Neural progenitor cell (in vitro differentiated cells): ENCODE data around the gene MED10. TPM values are rescaled to one million over a fixed set of nuclear protein-coding genes. Genes with fewer than 3 reads are reported as not detected.
A peak's percentile ranks its signal among the peaks of the same experiment; 100 is the strongest.
"Not testable (repeated sequence)": the region's sequence is repeated elsewhere in the genome, so short reads cannot be mapped to it uniquely, and the experiment has no call there.

ENCODE experiments used
- DNase-seq: peaks from one replicate; pipeline ENCODE4 v3.0.0-alpha.2; 2016; ENCODE audit warnings: low spot score
- H2AFZ ChIP-seq: fragments of 200-600 bp; sonication (generic); replicated peaks from 2 replicates; pipeline ENCODE4 v1.6.1; 2016; ENCODE audit warnings: antibody characterized with exemption
- H3F3A ChIP-seq: fragments of 200-600 bp; sonication (generic); 2 replicates; pipeline ENCODE4 v1.6.1; 2016; ENCODE audit warnings: antibody characterized with exemption, low read depth
- H3K27ac ChIP-seq: fragments of 200-600 bp; sonication (generic); 2 replicates; pipeline ENCODE4 v1.5.1; 2016; ENCODE audit warnings: mild to moderate bottlenecking
- H3K27me3 ChIP-seq: fragments of 200-600 bp; sonication (generic); 2 replicates; pipeline ENCODE4 v1.6.1; 2016; ENCODE audit warnings: mild to moderate bottlenecking, moderate library complexity
- H3K36me3 ChIP-seq: fragments of 200-600 bp; sonication (generic); 2 replicates; pipeline ENCODE4 v1.5.1; 2016
- H3K4me1 ChIP-seq: fragments of 200-600 bp; sonication (generic); 2 replicates; pipeline ENCODE4 v1.6.1; 2016; ENCODE audit warnings: mixed run types
- H3K4me2 ChIP-seq: fragments of 200-600 bp; sonication (generic); 2 replicates; pipeline ENCODE4 v1.6.1; 2016
- H3K4me3 ChIP-seq: fragments of 200-600 bp; sonication (generic); 2 replicates; pipeline ENCODE4 v1.5.1; 2016
- H3K79me2 ChIP-seq: fragments of 200-600 bp; sonication (generic); 2 replicates; pipeline ENCODE4 v1.6.1; 2016; ENCODE audit warnings: low read depth
- H3K9ac ChIP-seq: fragments of 200-600 bp; sonication (generic); 2 replicates; pipeline ENCODE4 v1.6.1; 2016
- H3K9me3 ChIP-seq: fragments of 200-600 bp; sonication (generic); 2 replicates; pipeline ENCODE4 v1.5.1; 2016; ENCODE audit warnings: low read depth
- H4K20me1 ChIP-seq: fragments of 200-600 bp; sonication (generic); 2 replicates; pipeline ENCODE4 v1.6.1; 2016; ENCODE audit warnings: low read depth
- H3K27ac Mint-ChIP-seq: 3 replicates; pipeline ENCODE4 v1.8.0; 2021; ENCODE audit warnings: mixed read lengths
- H3K27me3 Mint-ChIP-seq: 2 replicates; pipeline ENCODE4 v1.8.0; 2022; ENCODE audit warnings: low read depth, mild to moderate bottlenecking, inconsistent platforms, moderate library complexity, mixed read lengths; ENCODE audit not compliant: insufficient read depth
- H3K36me3 Mint-ChIP-seq: 3 replicates; pipeline ENCODE4 v1.8.0; 2021; ENCODE audit warnings: mixed read lengths
- H3K4me1 Mint-ChIP-seq: 3 replicates; pipeline ENCODE4 v1.8.0; 2021; ENCODE audit warnings: mixed read lengths
- H3K4me3 Mint-ChIP-seq: 3 replicates; pipeline ENCODE4 v1.8.0; 2021; ENCODE audit warnings: mild to moderate bottlenecking, moderate library complexity, mixed read lengths
- H3K9me3 Mint-ChIP-seq: 3 replicates; pipeline ENCODE4 v1.8.0; 2020; ENCODE audit warnings: mixed read lengths
- EZH2 ChIP-seq: fragments of 200-600 bp; sonication (generic); IDR thresholded peaks from 2 replicates; pipeline ENCODE4 v1.6.1; 2017; ENCODE audit warnings: antibody characterized with exemption, mild to moderate bottlenecking, moderate library complexity
- EZH2phosphoT487 ChIP-seq: fragments of 200-600 bp; sonication (generic); IDR thresholded peaks from 2 replicates; pipeline ENCODE4 v1.6.1; 2017; ENCODE audit warnings: antibody characterized with exemption
- total RNA-seq: library from RNA; depleted of rRNA; stranded (reverse); fragments of >200 nt; gene quantifications from 2 replicates; pipeline ENCODE4 v1.2.3, GENCODE V29; 2015; ENCODE audit warnings: low replicate concordance
- TF ChIP-seq, protein P1 (sequence below): fragments of 200-600 bp; sonication (generic); IDR thresholded peaks from 2 replicates; pipeline ENCODE4 v1.5.1; 2017; ENCODE audit warnings: antibody characterized with exemption, mild to moderate bottlenecking

The MED10 gene
- total RNA-seq, 1 donor from 2014 or later: 23.5 TPM

DNA sequence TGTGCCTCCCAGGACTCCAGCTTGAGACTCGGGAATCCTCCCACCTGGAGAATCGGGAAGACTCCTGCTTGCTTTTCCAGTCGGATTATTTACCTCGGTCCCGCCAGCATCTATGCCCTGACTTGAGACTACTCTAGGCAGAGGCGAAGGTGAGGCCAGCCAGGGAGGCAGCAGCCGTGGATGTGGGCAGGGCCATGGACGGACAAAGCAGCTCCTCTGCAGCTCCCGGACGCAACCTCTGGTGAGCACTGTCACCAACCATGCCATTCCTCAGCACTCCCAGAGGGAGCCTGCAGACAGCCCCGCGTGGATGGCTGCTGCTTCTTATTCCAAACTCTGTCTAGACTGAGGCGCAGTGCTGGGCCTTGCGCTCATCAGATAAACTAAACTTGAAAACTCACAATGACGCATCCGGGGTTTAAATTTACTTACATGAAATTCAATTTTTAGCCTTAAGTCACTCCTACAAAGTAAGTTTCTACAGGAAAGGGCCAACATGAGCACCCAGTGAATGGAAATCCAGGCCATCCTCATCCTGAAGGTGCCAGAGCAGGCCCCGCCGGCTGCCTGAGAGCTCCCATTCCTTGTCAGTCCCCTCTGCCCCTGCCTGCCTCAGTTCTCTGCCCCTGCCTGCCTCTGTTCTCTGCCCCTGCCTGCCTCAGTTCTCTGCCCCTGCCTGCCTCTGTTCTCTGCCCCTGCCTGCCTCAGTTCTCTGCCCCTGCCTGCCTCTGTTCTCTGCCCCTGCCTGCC is 17.8 kb downstream of the MED10 start:
- no peak overlapping the region for H3K4me3 ChIP-seq
- no peaks in the 10 kb centered on the region for H3K9me3 Mint-ChIP-seq
- peak overlapping the region; percentile 79 for H2AFZ ChIP-seq
- H3K27ac Mint-ChIP-seq: no peak overlapping the region
- no peak overlapping the region for H3K4me2 ChIP-seq
- H4K20me1 ChIP-seq: no peaks in the 10 kb centered on the region
- no peak for DNase-seq
- no peaks in the 10 kb centered on the region for H3K79me2 ChIP-seq
- H3F3A ChIP-seq: no peaks in the 10 kb centered on the region
- H3K4me1 ChIP-seq: no peaks in the 10 kb centered on the region
- no peak overlapping the region for H3K4me3 Mint-ChIP-seq
- H3K9me3 ChIP-seq: no peaks in the 10 kb centered on the region
- H3K27me3 ChIP-seq: no peaks in the 10 kb centered on the region
- H3K4me1 Mint-ChIP-seq: peaks cover 3% of the 10 kb centered on the region
- H3K9ac ChIP-seq: no peak overlapping the region
- H3K27me3 Mint-ChIP-seq: peaks cover 8% of the 10 kb centered on the region
- TF ChIP-seq EZH2phosphoT487 (no peak), EZH2 (no peak)
- TF ChIP-seq, protein P1, sequence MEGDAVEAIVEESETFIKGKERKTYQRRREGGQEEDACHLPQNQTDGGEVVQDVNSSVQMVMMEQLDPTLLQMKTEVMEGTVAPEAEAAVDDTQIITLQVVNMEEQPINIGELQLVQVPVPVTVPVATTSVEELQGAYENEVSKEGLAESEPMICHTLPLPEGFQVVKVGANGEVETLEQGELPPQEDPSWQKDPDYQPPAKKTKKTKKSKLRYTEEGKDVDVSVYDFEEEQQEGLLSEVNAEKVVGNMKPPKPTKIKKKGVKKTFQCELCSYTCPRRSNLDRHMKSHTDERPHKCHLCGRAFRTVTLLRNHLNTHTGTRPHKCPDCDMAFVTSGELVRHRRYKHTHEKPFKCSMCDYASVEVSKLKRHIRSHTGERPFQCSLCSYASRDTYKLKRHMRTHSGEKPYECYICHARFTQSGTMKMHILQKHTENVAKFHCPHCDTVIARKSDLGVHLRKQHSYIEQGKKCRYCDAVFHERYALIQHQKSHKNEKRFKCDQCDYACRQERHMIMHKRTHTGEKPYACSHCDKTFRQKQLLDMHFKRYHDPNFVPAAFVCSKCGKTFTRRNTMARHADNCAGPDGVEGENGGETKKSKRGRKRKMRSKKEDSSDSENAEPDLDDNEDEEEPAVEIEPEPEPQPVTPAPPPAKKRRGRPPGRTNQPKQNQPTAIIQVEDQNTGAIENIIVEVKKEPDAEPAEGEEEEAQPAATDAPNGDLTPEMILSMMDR: no peak
- H3K27ac ChIP-seq: no peak overlapping the region
- H3K36me3 Mint-ChIP-seq: no peaks in the 10 kb centered on the region
- no peaks in the 10 kb centered on the region for H3K36me3 ChIP-seq

DNA sequence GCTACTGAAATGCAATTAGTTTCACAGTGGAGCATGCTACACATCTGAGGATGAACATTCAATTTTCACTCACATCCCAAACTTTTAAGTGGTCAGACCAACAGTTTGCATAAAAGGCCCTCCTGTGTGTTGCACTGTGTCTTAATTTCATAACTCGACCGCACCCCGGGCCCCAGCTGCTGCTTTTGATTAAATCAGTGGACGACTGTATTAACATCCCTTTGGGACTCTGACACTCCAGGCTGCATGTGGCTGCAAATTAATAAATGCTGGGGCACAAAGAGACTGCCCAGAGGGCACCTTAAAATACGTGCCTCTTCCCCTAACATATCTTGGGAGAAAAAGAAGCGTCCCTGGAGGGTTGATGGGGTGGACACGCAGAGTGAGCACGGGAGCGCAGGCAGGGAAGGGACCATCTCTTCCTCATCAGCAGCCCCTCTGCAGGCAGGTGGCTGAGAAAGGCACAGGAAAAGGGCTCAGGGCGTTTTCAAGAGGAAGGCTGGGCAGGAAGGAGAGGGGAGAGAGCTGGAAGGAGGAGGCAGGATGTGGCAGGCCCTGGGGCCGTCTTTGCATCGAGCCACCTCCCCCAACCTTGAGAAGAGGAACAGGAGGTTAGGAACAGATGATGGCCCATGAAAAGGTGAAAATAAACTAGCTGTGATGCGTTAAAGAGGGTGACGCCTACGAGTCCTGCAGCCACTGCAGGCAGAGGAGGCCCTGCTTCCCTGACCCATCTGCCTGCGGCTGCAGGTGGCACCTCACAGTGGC is 18.6 kb downstream of the MED10 start:
- no peaks in the 10 kb centered on the region for H3K9me3 ChIP-seq
- Mint-ChIP-seq H3K9me3 (no peaks in the 10 kb centered on the region), H3K4me3 (no peak overlapping the region), H3K27ac (no peak overlapping the region), H3K4me1 (peaks cover 3% of the 10 kb centered on the region), H3K36me3 (no peaks in the 10 kb centered on the region), H3K27me3 (peaks cover 5% of the 10 kb centered on the region)
- no peaks in the 10 kb centered on the region for H3K36me3 ChIP-seq
- DNase-seq: no peak
- no peak overlapping the region for H3K9ac ChIP-seq
- no peak for TF ChIP-seq EZH2phosphoT487
- H3F3A ChIP-seq: no peaks in the 10 kb centered on the region
- no peaks in the 10 kb centered on the region for H4K20me1 ChIP-seq
- H3K79me2 ChIP-seq: no peaks in the 10 kb centered on the region
- no peaks in the 10 kb centered on the region for H3K4me1 ChIP-seq
- H3K4me3 ChIP-seq: no peak overlapping the region
- no peak overlapping the region for H3K27ac ChIP-seq
- H2AFZ ChIP-seq: peak overlapping the region; percentile 79
- no peak overlapping the region for H3K4me2 ChIP-seq
- H3K27me3 ChIP-seq: no peaks in the 10 kb centered on the region

DNA sequence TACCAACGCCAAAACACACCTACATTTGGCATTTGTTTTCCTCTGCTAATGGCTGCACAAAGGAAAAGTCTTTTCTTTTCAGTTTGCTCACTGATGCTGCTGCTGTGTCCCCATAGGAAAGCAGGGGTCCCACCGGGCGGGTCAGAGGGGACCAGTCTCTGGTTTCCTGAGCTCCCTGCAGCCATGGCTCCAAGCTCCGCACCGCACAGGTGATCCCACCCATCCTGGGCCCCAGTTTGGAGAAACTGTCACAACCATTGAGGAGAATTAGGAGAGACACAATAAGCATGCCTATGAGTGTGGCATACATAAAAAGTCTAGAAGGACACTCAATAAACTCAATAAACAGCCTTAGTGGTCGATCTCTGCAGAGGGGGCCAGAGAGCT is 19.9 kb downstream of the MED10 start:
- no peak overlapping the region for H3K27ac ChIP-seq
- H4K20me1 ChIP-seq: no peaks in the 10 kb centered on the region
- no peak overlapping the region for H3K9ac ChIP-seq
- no peaks in the 10 kb centered on the region for H3K4me1 ChIP-seq
- no peaks in the 10 kb centered on the region for H3K36me3 Mint-ChIP-seq
- H3K4me3 Mint-ChIP-seq: no peak overlapping the region
- no peak overlapping the region for H2AFZ ChIP-seq
- TF ChIP-seq, protein P1: no peak
- TF ChIP-seq EZH2phosphoT487: no peak
- TF ChIP-seq EZH2: no peak
- no peak overlapping the region for H3K4me2 ChIP-seq
- H3K9me3 ChIP-seq: no peaks in the 10 kb centered on the region
- no peaks in the 10 kb centered on the region for H3K9me3 Mint-ChIP-seq
- H3K4me3 ChIP-seq: no peak overlapping the region
- peaks cover 5% of the 10 kb centered on the region for H3K27me3 Mint-ChIP-seq
- no peaks in the 10 kb centered on the region for H3K79me2 ChIP-seq
- no peak overlapping the region for H3K27ac Mint-ChIP-seq
- peak; percentile 37 for DNase-seq
- no peaks in the 10 kb centered on the region for H3K36me3 ChIP-seq
- H3F3A ChIP-seq: no peaks in the 10 kb centered on the region
- H3K4me1 Mint-ChIP-seq: peaks cover 3% of the 10 kb centered on the region
- no peaks in the 10 kb centered on the region for H3K27me3 ChIP-seq

DNA sequence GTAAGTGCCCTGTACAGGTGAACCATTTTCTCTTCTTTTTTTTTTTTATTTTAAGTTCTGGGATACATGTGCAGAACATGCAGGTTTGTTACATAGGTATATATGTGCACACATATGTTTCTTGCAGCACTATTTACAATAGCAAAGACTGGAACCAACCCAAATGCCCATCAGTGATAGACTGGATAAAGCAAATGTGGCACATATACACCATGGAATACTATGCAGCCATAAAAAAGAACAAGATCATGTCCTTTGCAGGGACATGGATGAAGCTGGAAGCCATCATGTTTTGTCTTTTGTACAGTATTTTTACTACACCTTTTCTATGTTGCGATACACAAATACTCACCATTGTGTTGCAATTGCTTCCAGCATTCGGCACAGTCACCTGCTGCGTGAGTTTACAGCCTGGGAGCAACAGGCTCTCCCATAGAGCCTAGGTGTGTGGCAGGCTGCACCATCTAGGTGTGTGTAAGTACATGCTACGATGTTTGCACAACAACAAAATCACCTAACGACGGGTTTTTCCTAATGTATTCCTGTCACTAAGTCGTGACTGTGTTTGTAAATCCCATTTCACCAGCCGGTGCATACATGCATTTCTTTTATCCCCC is 20.4 kb downstream of the MED10 start:
- H3K4me3 ChIP-seq, H3K36me3 Mint-ChIP-seq, H3K9ac ChIP-seq, H3K27me3 Mint-ChIP-seq, H3K4me1 ChIP-seq, H3F3A ChIP-seq, H3K27ac ChIP-seq, H4K20me1 ChIP-seq, H2AFZ ChIP-seq, DNase-seq, H3K27ac Mint-ChIP-seq, H3K9me3 ChIP-seq, H3K4me1 Mint-ChIP-seq, H3K79me2 ChIP-seq, H3K27me3 ChIP-seq, H3K9me3 Mint-ChIP-seq, H3K36me3 ChIP-seq, H3K4me2 ChIP-seq, H3K4me3 Mint-ChIP-seq: not testable (repeated sequence)
